Mesodermal cell (in vitro differentiated cells): ENCODE results near the gene PSME4. TPM values are rescaled to one million over a fixed set of nuclear protein-coding genes. Genes with fewer than 3 reads are reported as not detected.

Experiments
- H3K27ac ChIP-seq: 2 replicates; pipeline ENCODE4 v1.7.0; 2013; ENCODE audit warnings: mild to moderate bottlenecking, low read depth, low read length, moderate library complexity; ENCODE audit not compliant: severe bottlenecking
- H3K36me3 ChIP-seq: 2 replicates; pipeline ENCODE4 v1.7.1; 2013; ENCODE audit warnings: mild to moderate bottlenecking, low read length, moderate library complexity; ENCODE audit not compliant: control insufficient read depth, insufficient read depth
- H3K4me1 ChIP-seq: one replicate; pipeline ENCODE4 v1.7.1; 2013; ENCODE audit warnings: mild to moderate bottlenecking, low read length; ENCODE audit not compliant: insufficient read depth, control insufficient read depth, poor library complexity, severe bottlenecking
- H3K4me3 ChIP-seq: 2 replicates; pipeline ENCODE4 v1.7.0; 2013; ENCODE audit warnings: low read length, control low read depth, mild to moderate bottlenecking; ENCODE audit not compliant: insufficient read depth, poor library complexity, severe bottlenecking; ENCODE audit errors: extremely low read depth
- H3K9me3 ChIP-seq: 2 replicates; pipeline ENCODE4 v1.7.1; 2013; ENCODE audit warnings: mild to moderate bottlenecking, low read length, moderate library complexity; ENCODE audit not compliant: control insufficient read depth
- WGBS, 2 experiments: methylation state at CpG; one replicate each; pipeline ENCODE4 v1.1.5; 2013; ENCODE audit warnings: missing lambda C conversion rate in 2 of 2; ENCODE audit not compliant: insufficient coverage in 2 of 2; 5-methylcytosine and 5-hydroxymethylcytosine counted together
- polyA plus RNA-seq, 2 experiments: library from polyadenylated mRNA; stranded (reverse); fragments of 50-300 nt; gene quantifications; one replicate each; pipeline ENCODE4 v1.2.3, GENCODE V29; 2013

The PSME4 gene
- 59.2 TPM for polyA plus RNA-seq (2013, experiment 1 of 2)
- polyA plus RNA-seq (2013, experiment 2 of 2): 55.1 TPM

GRCh38 chr2:53970724-53971602 is at the start of gene PSME4:
TSS of gene PSME4 (minus strand) at chr2:53970993. CDS start at chr2:53970784, 209 bp downstream.
- Histone ChIP-seq H3K36me3 (peaks cover 4% of the 10 kb centered on the region), H3K9me3 (no peaks in the 10 kb centered on the region), H3K27ac (peak within 1 kb of the TSS; percentile 88), H3K4me3 (peak within 1 kb of the TSS; percentile 92), H3K4me1 (peaks cover 5% of the 10 kb centered on the region)
- WGBS, 2 experiments: 0% methylated on average over 36 to 57 of the region's 81 CpGs

GRCh38 chr2:54015798-54016699 is 45.3 kb upstream of the PSME4 start:
- 100% methylated on average over 1 of the region's 1 CpG; no CpG with 5 or more reads in 1 of the 2 experiments for WGBS, 2 experiments
- Histone ChIP-seq H3K4me3 (no peak overlapping the region), H3K27ac (peak overlapping the region; percentile 13), H3K36me3 (no peaks in the 10 kb centered on the region), H3K9me3 (no peaks in the 10 kb centered on the region), H3K4me1 (peaks cover 3% of the 10 kb centered on the region)

DNA sequence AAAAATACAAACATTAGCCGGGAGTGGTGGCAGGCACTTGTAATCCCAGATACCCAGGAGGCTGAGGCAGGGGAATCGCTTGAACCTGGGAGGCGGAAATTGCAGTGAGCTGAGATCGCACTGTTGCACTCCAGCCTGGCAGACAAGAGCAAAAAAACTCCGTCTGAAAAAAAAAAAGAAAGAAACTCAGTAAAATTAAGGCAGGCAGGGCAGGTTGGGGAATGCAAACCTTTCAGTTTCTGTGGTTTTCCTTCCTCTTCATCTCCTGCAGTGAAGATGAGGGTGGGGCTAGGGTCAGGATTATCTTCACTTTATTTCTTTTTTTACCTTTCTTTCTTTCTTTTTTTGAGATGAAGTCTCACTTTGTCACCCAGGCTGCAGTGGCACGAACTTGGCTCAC is 43.2 kb upstream of the PSME4 start:
- WGBS, 2 experiments: 86 to 88% methylated on average over 5 to 6 of the region's 6 CpGs
- H3K36me3 ChIP-seq: no peaks in the 10 kb centered on the region
- peaks cover 3% of the 10 kb centered on the region for H3K4me1 ChIP-seq
- H3K4me3 ChIP-seq: no peak overlapping the region
- H3K9me3 ChIP-seq: no peaks in the 10 kb centered on the region
- H3K27ac ChIP-seq: no peak overlapping the region

GRCh38 chr2:54012538-54013141 is 41.8 kb upstream of the PSME4 start:
- Histone ChIP-seq H3K4me3 (no peak overlapping the region), H3K4me1 (peaks cover 3% of the 10 kb centered on the region), H3K36me3 (no peaks in the 10 kb centered on the region), H3K27ac (no peak overlapping the region), H3K9me3 (no peaks in the 10 kb centered on the region)
- 95 to 96% methylated on average over 11 of the region's 11 CpGs for WGBS, 2 experiments

GRCh38 chr2:54009549-54009948 is 38.8 kb upstream of the PSME4 start:
- H3K36me3 ChIP-seq: no peaks in the 10 kb centered on the region
- H3K4me1 ChIP-seq: no peaks in the 10 kb centered on the region
- no CpG with 5 or more reads among the region's 1 CpG for WGBS, 2 experiments
- no peak overlapping the region for H3K4me3 ChIP-seq
- no peaks in the 10 kb centered on the region for H3K9me3 ChIP-seq
- no peak overlapping the region for H3K27ac ChIP-seq

DNA sequence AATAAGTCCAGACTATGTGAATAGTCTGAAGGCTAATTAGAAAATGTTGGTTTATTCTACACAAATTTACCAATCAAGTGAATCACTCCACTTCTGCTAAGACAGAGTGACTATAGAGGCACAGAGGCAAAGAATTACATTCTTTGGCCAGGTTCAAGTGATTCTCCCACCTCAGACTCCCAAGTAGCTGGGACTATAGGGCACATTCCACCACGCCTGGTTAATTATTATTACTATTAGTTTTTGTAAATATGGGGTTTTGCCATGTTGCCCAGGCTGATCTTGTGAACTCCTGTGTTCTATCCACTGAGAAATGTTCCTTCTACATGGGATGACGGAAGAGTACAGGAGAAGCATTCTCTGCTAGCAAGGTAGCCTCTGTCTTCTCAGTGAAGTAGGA is 37.6 kb upstream of the PSME4 start:
- WGBS, 2 experiments: 100% methylated on average over 1 of the region's 2 CpGs

DNA sequence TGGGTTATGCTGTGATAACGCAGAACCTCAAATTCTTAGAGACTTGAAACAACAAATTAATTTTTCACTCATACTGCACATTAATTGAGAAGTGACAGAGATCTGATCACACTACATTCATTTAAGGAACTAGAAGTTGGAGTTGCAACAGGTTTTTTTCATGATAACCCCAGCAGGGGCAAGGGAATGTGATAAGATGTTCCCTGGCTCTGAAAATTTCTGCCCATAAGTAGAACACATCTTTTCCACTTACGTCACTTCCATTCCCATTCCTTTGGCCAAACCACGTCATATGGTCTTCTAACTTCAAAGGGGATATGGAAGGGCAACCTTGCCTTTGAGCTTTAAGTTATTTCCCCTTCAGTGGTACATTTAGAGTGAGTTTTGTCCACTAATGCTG is 29.7 kb upstream of the PSME4 start:
- no peak overlapping the region for H3K27ac ChIP-seq
- WGBS, 2 experiments: 83 to 100% methylated on average over 1 to 2 of the region's 3 CpGs
- no peak overlapping the region for H3K4me3 ChIP-seq
- H3K4me1 ChIP-seq: no peaks in the 10 kb centered on the region
- no peaks in the 10 kb centered on the region for H3K9me3 ChIP-seq
- H3K36me3 ChIP-seq: no peaks in the 10 kb centered on the region

More for the DNA sequence above, 37.6 kb upstream of the PSME4 start:
- Histone ChIP-seq H3K9me3 (no peaks in the 10 kb centered on the region), H3K27ac (no peak overlapping the region), H3K4me1 (no peaks in the 10 kb centered on the region), H3K4me3 (no peak overlapping the region), H3K36me3 (no peaks in the 10 kb centered on the region)

DNA sequence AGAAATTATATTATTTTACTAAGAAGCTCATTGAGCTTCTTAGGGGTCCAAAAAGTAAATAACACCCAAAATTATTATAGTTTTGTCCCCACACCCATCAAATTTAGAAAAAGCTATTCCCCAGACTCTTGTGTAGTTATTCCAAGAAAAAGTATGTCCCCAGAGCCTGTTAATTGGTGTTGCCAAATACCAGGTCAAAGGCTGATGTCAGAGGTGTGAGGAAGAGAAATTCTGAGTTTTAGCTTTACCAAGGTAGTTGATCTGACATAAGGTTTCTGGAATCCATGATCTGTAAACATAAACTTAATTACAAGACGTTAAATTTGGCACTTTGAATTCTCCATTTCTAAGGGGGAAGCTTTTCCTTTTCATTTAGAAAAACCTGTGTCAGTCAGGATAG is 29.3 kb upstream of the PSME4 start:
- H3K27ac ChIP-seq: no peak overlapping the region
- no CpG with 5 or more reads among the region's 1 CpG for WGBS, 2 experiments

GRCh38 chr2:53998834-53999233 is 28.0 kb upstream of the PSME4 start:
- H3K36me3 ChIP-seq: no peaks in the 10 kb centered on the region
- H3K4me1 ChIP-seq: no peaks in the 10 kb centered on the region
- H3K9me3 ChIP-seq: no peaks in the 10 kb centered on the region
- 52 to 80% methylated on average over 1 to 2 of the region's 3 CpGs for WGBS, 2 experiments
- H3K4me3 ChIP-seq: no peak overlapping the region
- H3K27ac ChIP-seq: no peak overlapping the region

More for the DNA sequence above, 29.3 kb upstream of the PSME4 start:
- Histone ChIP-seq H3K4me1 (no peaks in the 10 kb centered on the region), H3K9me3 (no peaks in the 10 kb centered on the region), H3K4me3 (no peak overlapping the region), H3K36me3 (no peaks in the 10 kb centered on the region)
